Measurements from ENCODE around the gene TMEM203.

GRCh38 chr9:137195525-137196220 is 9.8 kb downstream of the TMEM203 start:
- TF ChIP-seq, protein P1, sequence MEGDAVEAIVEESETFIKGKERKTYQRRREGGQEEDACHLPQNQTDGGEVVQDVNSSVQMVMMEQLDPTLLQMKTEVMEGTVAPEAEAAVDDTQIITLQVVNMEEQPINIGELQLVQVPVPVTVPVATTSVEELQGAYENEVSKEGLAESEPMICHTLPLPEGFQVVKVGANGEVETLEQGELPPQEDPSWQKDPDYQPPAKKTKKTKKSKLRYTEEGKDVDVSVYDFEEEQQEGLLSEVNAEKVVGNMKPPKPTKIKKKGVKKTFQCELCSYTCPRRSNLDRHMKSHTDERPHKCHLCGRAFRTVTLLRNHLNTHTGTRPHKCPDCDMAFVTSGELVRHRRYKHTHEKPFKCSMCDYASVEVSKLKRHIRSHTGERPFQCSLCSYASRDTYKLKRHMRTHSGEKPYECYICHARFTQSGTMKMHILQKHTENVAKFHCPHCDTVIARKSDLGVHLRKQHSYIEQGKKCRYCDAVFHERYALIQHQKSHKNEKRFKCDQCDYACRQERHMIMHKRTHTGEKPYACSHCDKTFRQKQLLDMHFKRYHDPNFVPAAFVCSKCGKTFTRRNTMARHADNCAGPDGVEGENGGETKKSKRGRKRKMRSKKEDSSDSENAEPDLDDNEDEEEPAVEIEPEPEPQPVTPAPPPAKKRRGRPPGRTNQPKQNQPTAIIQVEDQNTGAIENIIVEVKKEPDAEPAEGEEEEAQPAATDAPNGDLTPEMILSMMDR (IDR thresholded peaks at IDR 0.05), result no peak
- TF ChIP-seq POLR2A (IDR thresholded peaks at IDR 0.05), result no peak

Data from thyroid gland (tissue), 4 donors.